Measurements from ENCODE around the gene C3AR1.

GRCh38 chr12:8037046-8037663 lies 29.0 kb downstream of the C3AR1 start:
- TF ChIP-seq POLR2AphosphoS5 (IDR thresholded peaks at IDR 0.05) (no peak), CTCF (IDR thresholded peaks at IDR 0.05) (no peak), EP300 (IDR thresholded peaks at IDR 0.05) (no peak)
